ENCODE results near the gene TEX22. TPM values are rescaled to one million over a fixed set of nuclear protein-coding genes. Genes with fewer than 3 reads are reported as not detected.

TEX22 gene
- total RNA-seq, 1 experiment from 2014 or later, result 4.1 TPM

DNA sequence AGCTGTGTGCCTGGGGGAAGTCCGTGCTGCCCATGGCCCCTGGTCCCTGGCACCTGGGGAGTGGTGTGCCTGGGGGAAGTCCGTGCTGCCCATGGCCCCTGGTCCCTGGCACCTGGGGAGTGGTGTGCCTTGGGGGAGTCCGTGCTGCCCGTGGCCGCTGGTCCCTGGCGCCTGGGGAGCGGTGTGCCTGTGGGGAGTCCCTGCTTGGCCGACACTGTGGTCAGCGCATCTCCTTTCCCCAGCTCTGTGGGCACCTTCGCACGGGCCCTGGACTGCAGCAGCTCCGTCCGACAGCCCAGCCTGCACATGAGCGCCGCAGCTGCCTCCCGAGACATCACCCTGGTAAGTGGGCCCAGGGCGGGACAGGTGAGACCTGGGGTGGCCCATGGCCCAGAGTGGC, 61.8 kb downstream of the TEX22 start:
- BruUV-seq (replicated peaks), result no TSS peak
- H3K27ac Mint-ChIP-seq (ENCODE audit: low read depth, unreplicated experiment), result no peak overlapping the region
- H3K9me3 Mint-ChIP-seq (ENCODE audit: unreplicated experiment), result no peaks in the 10 kb centered on the region
- ChIA-PET CTCF (no interaction called here), POLR2A (no interaction called here)
- TF ChIP-seq, protein P1, sequence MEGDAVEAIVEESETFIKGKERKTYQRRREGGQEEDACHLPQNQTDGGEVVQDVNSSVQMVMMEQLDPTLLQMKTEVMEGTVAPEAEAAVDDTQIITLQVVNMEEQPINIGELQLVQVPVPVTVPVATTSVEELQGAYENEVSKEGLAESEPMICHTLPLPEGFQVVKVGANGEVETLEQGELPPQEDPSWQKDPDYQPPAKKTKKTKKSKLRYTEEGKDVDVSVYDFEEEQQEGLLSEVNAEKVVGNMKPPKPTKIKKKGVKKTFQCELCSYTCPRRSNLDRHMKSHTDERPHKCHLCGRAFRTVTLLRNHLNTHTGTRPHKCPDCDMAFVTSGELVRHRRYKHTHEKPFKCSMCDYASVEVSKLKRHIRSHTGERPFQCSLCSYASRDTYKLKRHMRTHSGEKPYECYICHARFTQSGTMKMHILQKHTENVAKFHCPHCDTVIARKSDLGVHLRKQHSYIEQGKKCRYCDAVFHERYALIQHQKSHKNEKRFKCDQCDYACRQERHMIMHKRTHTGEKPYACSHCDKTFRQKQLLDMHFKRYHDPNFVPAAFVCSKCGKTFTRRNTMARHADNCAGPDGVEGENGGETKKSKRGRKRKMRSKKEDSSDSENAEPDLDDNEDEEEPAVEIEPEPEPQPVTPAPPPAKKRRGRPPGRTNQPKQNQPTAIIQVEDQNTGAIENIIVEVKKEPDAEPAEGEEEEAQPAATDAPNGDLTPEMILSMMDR (IDR thresholded peaks at IDR 0.05; ENCODE audit: unreplicated experiment), result no peak
- no peak for DNase-seq (ENCODE audit: unreplicated experiment)
- H3K27me3 Mint-ChIP-seq (ENCODE audit: insufficient read depth, unreplicated experiment), result no peaks in the 10 kb centered on the region
- H3K4me3 Mint-ChIP-seq (ENCODE audit: unreplicated experiment), result no peak overlapping the region
- H3K4me1 Mint-ChIP-seq (ENCODE audit: insufficient read depth, unreplicated experiment), result no peaks in the 10 kb centered on the region
- intact Hi-C loops (cut with micrococcal nuclease), result no loop called here
- H3K36me3 Mint-ChIP-seq (ENCODE audit: insufficient read depth, unreplicated experiment), result peaks cover 33% of the 10 kb centered on the region

DNA sequence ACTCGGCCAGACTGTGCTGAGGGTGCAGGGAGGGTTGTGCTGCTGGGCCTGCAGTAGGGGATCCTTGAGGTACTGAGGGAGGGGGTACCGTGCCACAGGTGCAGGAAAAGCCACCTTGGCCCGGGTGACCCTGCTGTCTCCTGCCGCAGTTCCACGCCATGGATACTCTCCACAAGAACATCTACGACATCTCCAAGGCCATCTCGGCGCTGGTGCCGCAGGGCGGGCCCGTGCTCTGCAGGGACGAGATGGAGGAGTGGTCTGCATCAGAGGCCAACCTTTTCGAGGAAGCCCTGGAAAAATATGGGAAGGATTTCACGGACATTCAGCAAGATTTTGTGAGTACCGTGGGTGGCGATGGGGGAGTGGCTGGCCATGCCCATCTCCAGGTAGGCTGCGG, 62.3 kb downstream of the TEX22 start:
- intact Hi-C loops (cut with micrococcal nuclease), result no loop called here
- Mint-ChIP-seq H3K27me3 (ENCODE audit: insufficient read depth, unreplicated experiment) (no peaks in the 10 kb centered on the region), H3K9me3 (ENCODE audit: unreplicated experiment) (no peaks in the 10 kb centered on the region), H3K4me3 (ENCODE audit: unreplicated experiment) (no peak overlapping the region), H3K27ac (ENCODE audit: low read depth, unreplicated experiment) (no peak overlapping the region), H3K4me1 (ENCODE audit: insufficient read depth, unreplicated experiment) (no peaks in the 10 kb centered on the region), H3K36me3 (ENCODE audit: insufficient read depth, unreplicated experiment) (peaks cover 28% of the 10 kb centered on the region)
- no TSS peak for BruUV-seq (replicated peaks)
- ChIA-PET CTCF (no interaction called here), POLR2A (no interaction called here)
- TF ChIP-seq, protein P1 (IDR thresholded peaks at IDR 0.05; ENCODE audit: unreplicated experiment), result no peak
- DNase-seq (ENCODE audit: unreplicated experiment), result no peak

DNA sequence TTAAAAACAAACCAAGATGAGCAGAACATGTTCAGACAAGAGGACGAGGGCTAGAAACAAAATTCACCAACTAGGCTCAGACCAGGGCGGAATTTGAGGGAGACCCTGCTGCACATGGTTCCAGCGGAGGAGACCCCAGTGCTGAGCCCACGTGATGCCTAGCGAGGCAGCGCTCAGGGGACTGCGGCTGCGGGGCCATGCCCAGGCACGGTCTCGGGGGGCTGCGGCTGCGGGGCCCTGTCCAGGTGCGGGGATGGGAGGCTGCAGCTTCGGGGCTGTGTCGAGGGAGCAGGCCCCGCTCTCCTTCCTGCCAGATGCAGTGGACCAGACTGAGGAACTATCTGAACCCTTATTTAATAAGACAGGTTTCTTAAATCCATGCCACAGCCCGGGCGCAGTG, 63.6 kb downstream of the TEX22 start:
- POLR2A ChIA-PET, result interaction anchor here (1.4 kb wide), 1 partner anchor 10 kb away, joined by 3 read pairs; no protein-coding TSS in a partner anchor

More for the DNA sequence above, 63.6 kb downstream of the TEX22 start:
- Mint-ChIP-seq H3K4me1 (ENCODE audit: insufficient read depth, unreplicated experiment) (no peaks in the 10 kb centered on the region), H3K36me3 (ENCODE audit: insufficient read depth, unreplicated experiment) (peaks cover 24% of the 10 kb centered on the region), H3K4me3 (ENCODE audit: unreplicated experiment) (no peak overlapping the region), H3K27me3 (ENCODE audit: insufficient read depth, unreplicated experiment) (no peaks in the 10 kb centered on the region), H3K9me3 (ENCODE audit: unreplicated experiment) (no peaks in the 10 kb centered on the region), H3K27ac (ENCODE audit: low read depth, unreplicated experiment) (no peak overlapping the region)
- CTCF ChIA-PET, result no interaction called here
- intact Hi-C loops (cut with micrococcal nuclease), result no loop called here
- BruUV-seq (replicated peaks), result no TSS peak
- no peak for DNase-seq (ENCODE audit: unreplicated experiment)
- TF ChIP-seq, protein P1 (IDR thresholded peaks at IDR 0.05; ENCODE audit: unreplicated experiment), result no peak

Other genes starting within 250 kb of the TEX22 start
- 33.5 and 33.7 TPM in 2 replicates for gene JAG2, start 229.8 kb upstream of the TEX22 start, total RNA-seq (2022)
- gene NUDT14, start 217.2 kb upstream of the TEX22 start, total RNA-seq (2022), result 26.1 and 27.4 TPM in 2 replicates
- gene BTBD6, start 150.0 kb upstream of the TEX22 start, total RNA-seq (2022), result 16.7 and 24.5 TPM in 2 replicates
- gene BRF1, start 97.5 kb upstream of the TEX22 start, total RNA-seq (2022), result 30.7 and 34.3 TPM in 2 replicates
- gene PACS2, start 83.8 kb upstream of the TEX22 start, total RNA-seq (2022), result 49.7 and 57.7 TPM in 2 replicates
- gene MTA1, start 21.3 kb downstream of the TEX22 start, total RNA-seq (2022), result 154 and 166 TPM in 2 replicates
- 31.1 and 50.5 TPM in 2 replicates for gene CRIP2, start 76.3 kb downstream of the TEX22 start, total RNA-seq (2022)
- gene CRIP1, start 88.3 kb downstream of the TEX22 start, total RNA-seq (2022), result not detected in 2 replicates
- 11.2 and 17.6 TPM in 2 replicates for gene TEDC1, start 92.7 kb downstream of the TEX22 start, total RNA-seq (2022)
- 0.34 and 0.68 TPM in 2 replicates for gene TMEM121, start 128.0 kb downstream of the TEX22 start, total RNA-seq (2022)